HT1080 (cell line): ENCODE data around the gene ZBTB46. TPM values are rescaled to one million over a fixed set of nuclear protein-coding genes. Genes with fewer than 3 reads are reported as not detected.

ENCODE experiments used
- DNase-seq: peaks from one replicate; pipeline ENCODE4 v3.0.0-alpha.2; 2015; ENCODE audit warnings: low read depth
- total RNA-seq: library from RNA; depleted of rRNA; stranded (reverse); fragments of >200 nt; shearing (Covaris generic); gene quantifications from 2 replicates; pipeline ENCODE4 v1.2.3, GENCODE V29; 2014

ZBTB46 gene
- total RNA-seq, 1 experiment from 2014 or later: 0.19 TPM

DNA sequence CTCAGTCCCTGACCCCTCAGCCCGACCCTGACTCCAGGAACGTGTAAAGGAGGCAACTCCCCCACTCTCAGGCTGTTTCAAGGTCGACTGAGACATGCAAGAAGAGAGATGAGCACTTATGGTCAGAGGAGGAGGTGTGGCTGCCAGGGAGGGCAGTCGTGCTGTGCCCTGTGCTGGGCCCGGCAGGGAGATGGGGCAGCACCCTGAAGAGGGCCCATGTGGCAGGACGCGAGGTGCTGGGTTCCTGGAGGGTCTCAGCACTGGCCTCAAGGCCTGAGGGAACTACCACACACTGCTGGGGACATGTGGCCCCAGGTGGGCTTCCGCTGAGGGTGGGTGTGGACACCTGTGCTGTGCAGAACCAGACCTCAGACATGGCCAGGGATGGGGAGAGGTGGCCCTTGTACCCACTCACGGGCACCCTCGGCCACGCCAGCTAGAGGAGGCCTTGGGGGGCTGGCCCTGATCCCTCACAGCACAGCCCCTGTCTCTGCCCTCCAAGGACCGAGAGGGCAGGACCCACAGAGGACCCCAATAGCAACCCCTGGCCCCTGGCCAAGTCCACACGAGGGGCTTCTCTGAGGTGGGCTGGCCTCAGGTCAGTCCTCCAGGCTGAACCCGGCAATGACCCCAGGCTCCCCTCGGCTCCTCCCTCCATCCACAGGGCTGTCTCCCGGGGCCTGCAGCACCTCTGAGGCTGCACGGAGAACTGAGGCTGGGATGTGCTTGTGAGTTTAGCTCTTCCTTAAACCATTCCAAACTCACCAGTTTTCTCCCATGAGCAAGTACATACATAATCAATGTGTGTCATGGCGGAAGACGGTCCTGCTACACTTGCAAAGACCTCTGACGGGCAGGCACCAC is 82.8 kb downstream of the ZBTB46 start:
- DNase-seq: no peak

DNA sequence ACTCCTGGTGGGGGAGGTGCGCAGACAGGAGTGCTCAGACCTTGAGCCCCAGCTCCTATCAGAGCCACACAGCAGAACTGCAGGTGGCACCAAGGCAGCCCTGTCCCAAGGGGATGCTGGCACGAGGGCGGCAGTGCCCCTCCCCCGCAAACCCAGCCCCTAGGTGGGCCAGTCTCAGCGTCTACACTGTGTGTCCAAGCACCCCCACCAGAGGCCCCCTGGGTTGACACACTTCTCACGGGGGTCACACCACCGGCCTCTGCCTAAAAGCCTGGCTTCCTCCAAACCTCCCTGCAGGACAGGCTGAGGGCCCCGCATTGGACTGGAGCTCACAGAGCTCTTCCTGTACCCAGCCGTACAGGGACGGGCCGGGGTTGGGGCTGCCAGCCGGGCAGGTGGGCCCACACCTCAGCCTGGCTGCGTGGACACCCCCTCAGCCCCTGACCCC is 83.4 kb downstream of the ZBTB46 start:
- DNase-seq: no peak

- no peak for DNase-seq
Measured at GRCh38 chr20:63746751-63747315, 84.2 kb downstream of the ZBTB46 start.

GRCh38 chr20:63745961-63746731 is 84.9 kb downstream of the ZBTB46 start:
- no peak for DNase-seq

GRCh38 chr20:63745424-63745805 is 85.6 kb downstream of the ZBTB46 start:
- DNase-seq: no peak

- DNase-seq: no peak
Measured at GRCh38 chr20:63744574-63745423, 86.3 kb downstream of the ZBTB46 start.

- DNase-seq: no peak
Measured at GRCh38 chr20:63744158-63744557, 86.9 kb downstream of the ZBTB46 start.

GRCh38 chr20:63743210-63743970 is 87.7 kb downstream of the ZBTB46 start:
- DNase-seq: no peak

DNA sequence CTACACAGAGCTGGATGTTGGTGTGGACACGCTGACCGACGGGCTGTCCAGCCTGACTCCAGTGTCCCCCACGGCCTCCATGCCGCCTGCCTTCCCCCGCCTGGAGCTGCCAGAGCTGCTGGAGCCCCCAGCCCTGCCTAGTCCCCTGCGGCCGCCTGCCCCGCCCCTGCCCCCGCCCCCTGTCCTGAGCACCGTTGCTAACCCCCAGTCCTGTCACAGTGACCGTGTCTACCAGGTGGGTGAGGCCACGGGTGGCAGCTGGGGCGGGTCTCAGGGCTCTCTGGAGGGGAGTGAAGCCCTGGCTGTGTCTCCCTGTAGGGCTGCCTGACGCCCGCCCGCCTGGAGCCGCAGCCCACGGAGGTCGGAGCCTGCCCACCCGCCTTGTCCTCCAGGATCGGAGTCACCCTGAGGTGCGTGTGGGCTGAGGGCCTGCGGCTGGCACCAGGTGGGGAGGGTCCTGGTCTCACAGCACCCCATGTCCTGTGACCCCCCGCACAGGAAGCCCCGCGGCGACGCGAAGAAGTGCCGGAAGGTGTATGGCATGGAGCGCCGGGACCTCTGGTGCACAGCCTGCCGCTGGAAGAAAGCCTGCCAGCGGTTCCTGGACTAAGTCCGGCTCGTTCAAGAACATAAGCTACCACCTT is 88.6 kb downstream of the ZBTB46 start:
- DNase-seq: no peak

DNA sequence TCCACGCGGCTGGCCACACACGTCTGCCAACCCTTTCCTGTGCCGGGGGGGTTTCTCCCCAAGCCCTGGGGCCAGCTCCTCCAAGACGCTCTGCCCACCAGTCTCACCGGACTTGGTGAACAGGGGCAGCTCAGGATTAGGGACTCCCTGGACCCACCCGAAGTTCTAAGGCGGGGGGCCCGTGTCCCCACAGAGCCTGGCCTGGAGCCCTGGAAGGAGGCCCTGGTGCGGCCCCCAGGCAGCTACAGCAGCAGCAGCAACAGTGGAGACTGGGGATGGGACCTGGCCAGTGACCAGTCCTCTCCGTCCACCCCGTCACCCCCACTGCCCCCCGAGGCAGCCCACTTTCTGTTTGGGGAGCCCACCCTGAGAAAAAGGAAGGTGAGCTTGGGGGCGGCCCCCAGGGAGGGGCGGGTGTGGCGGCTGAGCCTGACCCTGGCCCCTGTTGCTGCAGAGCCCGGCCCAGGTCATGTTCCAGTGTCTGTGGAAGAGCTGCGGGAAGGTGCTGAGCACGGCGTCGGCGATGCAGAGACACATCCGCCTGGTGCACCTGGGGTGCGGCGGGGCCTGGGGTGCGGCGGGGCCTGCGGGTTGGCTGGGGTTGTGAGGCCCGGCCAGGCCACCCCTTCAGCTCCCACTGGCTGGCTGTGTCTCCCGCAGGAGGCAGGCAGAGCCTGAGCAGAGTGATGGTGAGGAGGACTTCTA is 89.2 kb downstream of the ZBTB46 start:
- no peak for DNase-seq

GRCh38 chr20:63741354-63741675 is 89.7 kb downstream of the ZBTB46 start:
- no peak for DNase-seq

DNA sequence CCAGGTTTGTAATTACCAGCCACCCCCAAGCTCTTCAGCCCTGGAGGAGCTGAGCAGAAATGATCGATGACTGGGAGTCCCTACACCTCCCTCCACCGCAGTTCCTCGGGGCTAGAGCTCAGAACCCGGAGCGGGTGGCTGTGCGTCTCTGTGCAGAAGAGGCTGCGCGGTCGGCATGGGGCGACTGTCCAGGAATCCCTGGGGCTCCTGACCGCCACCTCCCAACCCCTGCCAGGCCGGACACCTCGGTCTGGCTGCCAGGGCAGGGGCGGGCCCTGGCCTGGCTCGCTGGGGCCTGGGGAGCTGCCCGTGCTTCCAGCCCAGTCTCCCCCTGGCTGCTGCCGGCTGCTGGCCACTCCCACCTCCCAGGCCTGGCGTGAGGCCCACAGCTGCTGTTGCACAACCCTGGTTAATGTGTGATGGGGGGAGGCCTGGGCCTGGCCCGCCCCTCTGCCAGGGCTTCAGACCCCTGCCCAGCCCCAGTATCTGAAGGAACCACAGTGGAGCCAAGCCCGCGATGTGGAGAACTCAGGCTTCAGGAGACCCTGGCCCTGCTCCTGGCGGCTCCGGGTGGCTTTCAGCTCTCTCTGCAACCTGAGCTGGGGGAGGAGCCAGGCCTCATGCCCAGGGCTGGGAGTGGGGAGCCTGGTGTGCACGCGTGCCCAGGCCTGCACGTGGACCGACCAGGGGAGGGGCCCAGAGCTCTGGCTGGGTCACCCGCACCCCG is 90.3 kb downstream of the ZBTB46 start:
- peak; percentile 78 for DNase-seq

DNA sequence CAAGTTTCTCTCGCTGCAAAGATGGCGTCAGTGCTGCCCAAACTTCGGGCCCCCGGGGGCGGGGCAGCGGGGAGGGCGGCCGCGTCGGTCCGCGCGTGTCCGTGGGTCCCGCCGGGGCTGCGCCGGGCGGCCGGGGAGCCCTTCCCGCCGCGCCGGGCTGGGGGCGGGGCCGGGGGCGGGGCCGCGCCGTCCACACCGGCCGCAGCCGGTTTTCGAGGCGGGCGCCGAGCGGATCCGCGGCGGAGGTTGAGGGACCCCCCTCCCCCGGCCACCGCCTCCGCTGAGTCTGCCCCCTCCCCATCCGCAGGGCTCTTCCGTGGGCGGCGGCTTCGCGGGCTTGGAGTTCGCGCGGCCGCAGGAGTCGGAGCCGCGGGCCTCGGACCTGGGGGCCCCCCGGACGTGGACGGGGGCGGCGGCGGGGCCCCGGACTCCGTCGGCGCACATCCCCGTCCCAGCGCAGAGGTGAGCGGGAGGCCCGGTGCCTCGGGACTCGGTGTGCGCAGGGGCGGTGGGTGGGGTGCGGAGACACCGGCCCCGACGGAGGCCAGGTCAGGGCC is 90.9 kb downstream of the ZBTB46 start:
- DNase-seq: no peak

GRCh38 chr20:63739130-63740069 is 91.7 kb downstream of the ZBTB46 start, which contains the start of gene SLC2A4RG:
SLC2A4RG (plus strand) TSS chr20:63739776; CDS start chr20:63739913, 137 bp downstream.
- no peak for DNase-seq

DNA sequence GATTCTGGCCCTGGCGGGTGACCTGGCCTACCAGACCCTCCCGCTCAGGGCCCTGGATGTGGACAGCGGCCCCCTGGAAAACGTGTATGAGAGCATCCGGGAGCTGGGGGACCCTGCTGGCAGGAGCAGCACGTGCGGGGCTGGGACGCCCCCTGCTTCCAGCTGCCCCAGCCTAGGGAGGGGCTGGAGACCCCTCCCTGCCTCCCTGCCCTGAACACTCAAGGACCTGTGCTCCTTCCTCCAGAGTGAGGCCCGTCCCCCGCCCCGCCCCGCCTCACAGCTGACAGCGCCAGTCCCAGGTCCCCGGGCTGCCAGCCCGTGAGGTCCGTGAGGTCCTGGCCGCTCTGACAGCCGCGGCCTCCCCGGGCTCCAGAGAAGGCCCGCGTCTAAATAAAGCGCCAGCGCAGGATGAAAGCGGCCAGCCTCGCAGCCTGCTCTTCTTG is 92.4 kb downstream of the ZBTB46 start:
- no peak for DNase-seq

DNA sequence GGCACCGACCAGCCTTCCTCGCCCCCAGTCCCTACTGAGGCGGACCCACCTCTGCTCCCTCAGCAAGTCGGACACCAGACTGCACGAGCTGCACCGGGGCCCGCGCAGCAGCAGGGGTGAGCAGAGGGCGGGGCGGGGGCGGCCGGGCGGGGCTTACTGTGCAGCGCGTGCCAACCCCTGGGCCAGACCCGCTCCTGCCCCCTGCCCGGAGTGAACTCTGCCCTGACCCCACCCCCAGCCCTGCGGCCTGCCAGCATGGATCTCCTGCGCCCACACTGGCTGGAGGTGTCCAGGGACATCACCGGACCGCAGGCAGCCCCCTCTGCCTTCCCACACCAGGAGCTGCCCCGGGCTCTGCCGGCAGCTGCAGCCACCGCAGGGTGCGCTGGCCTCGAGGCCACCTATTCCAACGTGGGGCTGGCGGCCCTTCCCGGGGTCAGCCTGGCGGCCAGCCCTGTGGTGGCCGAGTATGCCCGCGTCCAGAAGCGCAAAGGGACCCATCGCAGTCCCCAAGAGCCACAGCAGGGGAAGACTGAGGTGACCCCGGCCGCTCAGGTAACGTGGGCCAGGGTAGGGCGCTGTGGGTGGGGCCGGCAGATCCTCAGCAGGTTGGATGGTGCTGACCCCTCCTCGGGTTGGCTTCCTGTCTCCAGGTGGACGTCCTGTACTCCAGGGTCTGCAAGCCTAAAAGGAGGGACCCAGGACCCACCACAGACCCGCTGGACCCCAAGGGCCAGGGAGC is 92.9 kb downstream of the ZBTB46 start:
- no peak for DNase-seq

DNA sequence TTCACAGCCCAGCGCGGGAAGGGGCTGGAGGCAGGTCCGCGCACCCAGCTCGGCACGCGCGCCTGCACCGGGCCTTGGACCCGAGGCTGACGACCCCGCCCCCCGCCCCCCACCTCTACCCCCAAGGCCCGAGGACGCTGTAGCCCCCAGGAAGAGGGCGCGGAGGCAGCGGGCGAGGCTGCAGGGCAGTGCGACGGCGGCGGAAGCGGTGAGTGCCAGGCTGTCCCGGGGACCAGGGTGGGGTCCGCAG is 93.4 kb downstream of the ZBTB46 start:
- no peak for DNase-seq
